Epidermal melanocyte (primary cell): ENCODE measurements around the gene CXorf49B.

ENCODE experiments used
- DNase-seq: peaks from one replicate; pipeline ENCODE4 v3.0.0; 2011; ENCODE audit warnings: low spot score; ENCODE audit not compliant: insufficient read length

The CXorf49B gene

GRCh38 chrX:71815906-71816156, 52.7 kb downstream of the CXorf49B start:
- no peak for DNase-seq
